Esophagus muscularis mucosa (tissue), 4 donors: ENCODE results near the gene ADD3. TPM values are rescaled to one million over a fixed set of nuclear protein-coding genes. Genes with fewer than 3 reads are reported as not detected.

Experiments used
- DNase-seq: peaks from one replicate; pipeline ENCODE4 v3.0.0-alpha.2; 2017; ENCODE audit errors: extremely low spot score
- H3K27ac ChIP-seq, 4 donors: fragments of 200-600 bp; sonication (generic); replicated peaks in 1 of 4; 1 replicate in 3 of 4; 2 replicates in 1 of 4; pipeline ENCODE4 v1.5.1; 2016 to 2019; ENCODE audit warnings: mild to moderate bottlenecking in 1 of 4
- H3K27me3 ChIP-seq, 4 donors: fragments of 200-600 bp; sonication (generic); one replicate each; pipeline versions ENCODE4 v1.5.1 to v1.6.0; 2016 to 2019
- H3K36me3 ChIP-seq, 4 donors: fragments of 200-600 bp; sonication (generic); one replicate each; pipeline ENCODE4 v1.5.1; 2016 to 2019
- H3K4me1 ChIP-seq, 4 donors: fragments of 200-600 bp; sonication (generic); one replicate each; pipeline ENCODE4 v1.5.1; 2016 to 2019
- H3K4me3 ChIP-seq, 4 donors: fragments of 200-600 bp; sonication (generic); 1 replicate in 2 of 4; 2 replicates in 2 of 4; pipeline ENCODE4 v1.5.1; 2016 to 2019; ENCODE audit warnings: mild to moderate bottlenecking in 4 of 4, moderate library complexity in 1 of 4
- H3K9me3 ChIP-seq, 4 donors: fragments of 200-600 bp; sonication (generic); 1 replicate in 3 of 4; 2 replicates in 1 of 4; pipeline ENCODE4 v1.5.1; 2016 to 2019
- EP300 ChIP-seq: sonication (generic); formaldehyde crosslinking; IDR thresholded peaks from one replicate; pipeline ENCODE4 v1.6.1; 2017; ENCODE audit warnings: antibody characterized with exemption
- POLR2A ChIP-seq: fragments of 450-650 bp; IDR thresholded peaks from one replicate; pipeline ENCODE4 v1.6.1; 2017; ENCODE audit warnings: antibody characterized with exemption, moderate library complexity, mild to moderate bottlenecking, low read depth
- POLR2AphosphoS5 ChIP-seq, 2 donors: sonication (generic); formaldehyde crosslinking; IDR thresholded peaks; one replicate each; pipeline ENCODE4 v1.6.1; 2017; ENCODE audit warnings: antibody characterized with exemption in 2 of 2
- WGBS: methylation state at CpG from one replicate; pipeline ENCODE4 v1.1.5; 2018; 5-methylcytosine and 5-hydroxymethylcytosine counted together
- intact Hi-C: fragments of 100-400 bp; cut with DNase I; formaldehyde crosslinking; loops from one replicate; pipeline ENCODE4 v1.15.1; 2023
- total RNA-seq, 4 donors: library from RNA; depleted of rRNA; stranded (reverse); fragments of >200 nt; gene quantifications; one replicate each; pipeline versions ENCODE4 v1.1.0 to v1.2.1, GENCODE V29; 2016
- TF ChIP-seq, protein P1 (sequence below), 3 experiments: fragments of 200-600 bp in 2 of 3; fragments of 450-650 bp in 1 of 3; sonication (generic) in 2 of 3; IDR thresholded peaks; one replicate each; pipeline ENCODE4 v1.5.1; 2017 to 2019; ENCODE audit warnings: antibody characterized with exemption in 3 of 3, mild to moderate bottlenecking in 2 of 3, moderate library complexity in 1 of 3

ADD3 gene
- total RNA-seq, 4 donors from 2014 or later = 60.1 to 228 (median 99.2) TPM

DNA sequence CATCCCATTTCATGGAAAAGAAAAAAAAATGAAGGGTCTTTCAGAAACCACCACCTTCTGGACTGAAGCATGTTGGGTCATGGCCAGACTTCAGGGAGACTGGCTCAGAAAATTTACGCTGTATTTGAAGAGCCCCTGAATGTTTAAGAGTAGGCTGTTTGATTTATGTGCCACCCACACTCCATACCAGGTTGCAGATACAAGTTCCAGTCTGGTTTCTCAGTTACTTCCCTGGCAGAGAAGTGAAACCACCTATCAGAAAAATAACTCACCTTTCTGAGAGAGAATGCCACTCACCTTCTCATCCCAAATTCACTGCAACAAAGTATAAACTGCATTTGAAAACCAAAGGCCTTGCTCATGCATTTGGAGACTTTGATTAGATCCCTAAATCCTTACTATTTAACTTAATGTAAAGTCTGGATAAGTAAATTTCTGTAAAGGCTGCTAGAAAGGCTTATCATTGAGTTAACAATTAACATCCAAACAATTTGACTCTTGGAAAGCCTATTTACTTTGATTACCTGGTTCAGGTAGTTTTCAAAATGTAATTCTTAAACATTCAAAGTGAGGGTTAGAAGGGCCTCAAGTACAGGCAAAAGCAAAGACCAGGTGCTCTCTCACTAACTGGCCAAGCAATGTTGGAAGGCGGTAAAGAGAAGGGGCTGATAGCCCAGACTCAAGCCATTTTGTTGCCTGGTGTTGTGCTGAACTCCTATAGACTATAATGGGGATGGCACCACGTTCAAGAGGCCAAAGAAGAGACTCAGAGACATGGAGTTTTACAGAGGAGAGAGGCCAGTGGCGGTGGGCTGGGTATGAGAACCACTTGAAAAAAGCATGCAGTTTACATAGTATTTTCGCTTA lies 12.8 kb upstream of the ADD3 start:
- no peaks in the 10 kb centered on the region for H3K36me3 ChIP-seq
- intact Hi-C loops = no loop called here
- TF ChIP-seq, protein P1, sequence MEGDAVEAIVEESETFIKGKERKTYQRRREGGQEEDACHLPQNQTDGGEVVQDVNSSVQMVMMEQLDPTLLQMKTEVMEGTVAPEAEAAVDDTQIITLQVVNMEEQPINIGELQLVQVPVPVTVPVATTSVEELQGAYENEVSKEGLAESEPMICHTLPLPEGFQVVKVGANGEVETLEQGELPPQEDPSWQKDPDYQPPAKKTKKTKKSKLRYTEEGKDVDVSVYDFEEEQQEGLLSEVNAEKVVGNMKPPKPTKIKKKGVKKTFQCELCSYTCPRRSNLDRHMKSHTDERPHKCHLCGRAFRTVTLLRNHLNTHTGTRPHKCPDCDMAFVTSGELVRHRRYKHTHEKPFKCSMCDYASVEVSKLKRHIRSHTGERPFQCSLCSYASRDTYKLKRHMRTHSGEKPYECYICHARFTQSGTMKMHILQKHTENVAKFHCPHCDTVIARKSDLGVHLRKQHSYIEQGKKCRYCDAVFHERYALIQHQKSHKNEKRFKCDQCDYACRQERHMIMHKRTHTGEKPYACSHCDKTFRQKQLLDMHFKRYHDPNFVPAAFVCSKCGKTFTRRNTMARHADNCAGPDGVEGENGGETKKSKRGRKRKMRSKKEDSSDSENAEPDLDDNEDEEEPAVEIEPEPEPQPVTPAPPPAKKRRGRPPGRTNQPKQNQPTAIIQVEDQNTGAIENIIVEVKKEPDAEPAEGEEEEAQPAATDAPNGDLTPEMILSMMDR (IDR thresholded peaks at IDR 0.05) = no peak
- TF ChIP-seq EP300 = no peak
- TF ChIP-seq POLR2AphosphoS5 (IDR thresholded peaks at IDR 0.05) = no peak
- TF ChIP-seq POLR2A = no peak
- no peaks in the 10 kb centered on the region for H3K9me3 ChIP-seq
- no peaks in the 10 kb centered on the region for H3K27me3 ChIP-seq
- H3K27ac ChIP-seq = no peak overlapping the region
- H3K4me3 ChIP-seq = no peak overlapping the region
- no peak for DNase-seq
- peaks cover 0 to 12% (median 2%) of the 10 kb centered on the region in 4 donors for H3K4me1 ChIP-seq
- 98% methylated on average over 5 of the region's 5 CpGs for WGBS

- intact Hi-C loops = no loop called here
- WGBS = 99% methylated on average over 3 of the region's 3 CpGs
Measured at GRCh38 chr10:109995595-109995994, 12.2 kb upstream of the ADD3 start.

GRCh38 chr10:109996225-109996624 lies 11.6 kb upstream of the ADD3 start:
- 49% methylated on average over 2 of the region's 2 CpGs for WGBS
- Histone ChIP-seq H3K9me3 (no peaks in the 10 kb centered on the region), H3K36me3 (no peaks in the 10 kb centered on the region), H3K4me1 (peaks cover 0 to 12% (median 2%) of the 10 kb centered on the region in 4 donors), H3K4me3 (no peak overlapping the region), H3K27me3 (no peaks in the 10 kb centered on the region), H3K27ac (peak overlapping the region in 3 of 4 donors; percentile 6 to 22 (median 10))
- intact Hi-C loops = no loop called here
- DNase-seq = no peak
- no peak for TF ChIP-seq POLR2AphosphoS5 (IDR thresholded peaks at IDR 0.05)
- TF ChIP-seq EP300 = no peak

More at GRCh38 chr10:109995595-109995994, 12.2 kb upstream of the ADD3 start:
- TF ChIP-seq POLR2A (no peak), EP300 (no peak), POLR2AphosphoS5 (IDR thresholded peaks at IDR 0.05) (no peak)
- TF ChIP-seq, protein P1 (IDR thresholded peaks at IDR 0.05) = no peak
- no peaks in the 10 kb centered on the region for H3K36me3 ChIP-seq
- peak overlapping the region in 1 of 4 donors; percentile 10 for H3K27ac ChIP-seq
- H3K27me3 ChIP-seq = no peaks in the 10 kb centered on the region
- peaks cover 0 to 12% (median 2%) of the 10 kb centered on the region in 4 donors for H3K4me1 ChIP-seq
- no peaks in the 10 kb centered on the region for H3K9me3 ChIP-seq
- DNase-seq = no peak
- H3K4me3 ChIP-seq = no peak overlapping the region

- Histone ChIP-seq H3K9me3 (no peaks in the 10 kb centered on the region), H3K27ac (peak overlapping the region in 3 of 4 donors; percentile 6 to 22 (median 10)), H3K36me3 (no peaks in the 10 kb centered on the region), H3K4me1 (peaks cover 0 to 12% (median 2%) of the 10 kb centered on the region in 4 donors), H3K4me3 (no peak overlapping the region), H3K27me3 (no peaks in the 10 kb centered on the region)
- intact Hi-C loops = no loop called here
- no peak for DNase-seq
- 86% methylated on average over 3 of the region's 3 CpGs for WGBS
- TF ChIP-seq POLR2AphosphoS5 (IDR thresholded peaks at IDR 0.05) = no peak
- no peak for TF ChIP-seq EP300
Measured at GRCh38 chr10:109996766-109997171, 11.0 kb upstream of the ADD3 start.

DNA sequence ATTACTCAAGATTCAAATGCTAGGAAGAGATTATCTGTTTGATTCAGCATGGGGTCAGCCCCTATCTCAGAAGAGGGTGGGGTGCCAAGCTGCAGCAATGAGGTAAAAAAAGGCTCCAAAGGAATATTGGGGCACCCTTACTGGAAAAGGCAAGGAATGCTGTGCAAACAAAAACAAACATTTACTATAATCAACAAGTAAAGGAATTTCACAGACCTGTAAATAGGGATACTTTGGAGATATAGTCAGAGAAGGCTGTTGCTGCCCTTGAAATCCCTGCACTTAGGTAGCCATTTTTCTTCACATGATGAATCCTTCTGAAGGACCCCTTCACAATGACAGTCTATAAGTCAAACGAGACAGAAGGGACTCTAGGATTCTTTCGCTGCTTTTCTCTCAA lies 10.6 kb upstream of the ADD3 start:
- H3K36me3 ChIP-seq = no peaks in the 10 kb centered on the region
- no peak overlapping the region for H3K4me3 ChIP-seq
- intact Hi-C loops = no loop called here
- H3K9me3 ChIP-seq = no peaks in the 10 kb centered on the region
- peaks cover 0 to 12% (median 2%) of the 10 kb centered on the region in 4 donors for H3K4me1 ChIP-seq
- peak overlapping the region in 1 of 4 donors; percentile 10 for H3K27ac ChIP-seq
- TF ChIP-seq POLR2AphosphoS5 (IDR thresholded peaks at IDR 0.05) (no peak), EP300 (no peak), POLR2A (no peak)
- TF ChIP-seq, protein P1 (IDR thresholded peaks at IDR 0.05) = no peak
- DNase-seq = no peak
- 86% methylated on average over 2 of the region's 2 CpGs for WGBS
- H3K27me3 ChIP-seq = no peaks in the 10 kb centered on the region
